GM18909 (cell line): ENCODE measurements around the gene WDFY2.

Source experiments
- ATAC-seq: cut with Tn5 transposase; IDR thresholded peaks from one replicate; pipeline ENCODE4 v1.9.1; 2021; ENCODE audit warnings: mild to moderate bottlenecking; ENCODE audit not compliant: unreplicated experiment, poor library complexity

Gene WDFY2

DNA sequence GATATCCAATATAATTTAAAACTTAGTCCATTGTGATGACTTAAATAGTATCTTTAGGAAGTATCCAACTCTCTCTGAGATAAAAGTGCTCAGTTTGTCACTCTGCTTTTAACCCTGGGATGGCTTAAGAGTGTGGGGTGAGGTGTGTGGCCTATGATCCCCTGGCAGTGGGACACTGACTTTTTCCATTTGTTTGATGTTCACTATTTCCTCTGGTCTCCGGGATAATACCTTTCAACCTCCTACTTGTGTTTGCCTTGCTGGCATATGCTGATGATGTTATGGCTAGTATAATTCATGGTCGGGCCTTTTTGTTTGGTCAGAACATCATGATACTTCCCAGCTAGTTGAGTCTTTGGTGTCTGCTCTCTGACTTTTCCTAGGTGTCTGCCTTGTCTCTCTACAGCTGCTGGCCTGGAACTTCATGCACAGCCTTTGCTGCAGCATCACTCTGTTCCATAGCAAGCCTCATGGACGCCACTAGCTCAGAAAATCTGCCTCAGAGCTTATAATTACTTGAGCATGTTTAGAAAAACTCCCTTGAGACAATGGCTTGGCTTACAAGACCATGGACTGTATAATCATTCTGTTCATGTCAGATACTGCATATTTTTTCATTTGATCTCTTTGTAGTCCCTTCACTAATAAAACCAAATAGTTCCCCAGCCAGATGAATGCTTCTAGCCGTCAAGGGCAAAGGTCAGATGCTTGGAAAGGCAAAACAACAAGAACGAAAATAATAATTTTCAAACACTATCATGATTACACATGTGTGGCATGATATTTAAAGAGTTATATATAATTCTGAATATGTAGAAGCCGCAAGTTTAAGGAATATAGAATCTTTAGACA lies 75.2 kb downstream of the WDFY2 start:
- no peak for ATAC-seq

DNA sequence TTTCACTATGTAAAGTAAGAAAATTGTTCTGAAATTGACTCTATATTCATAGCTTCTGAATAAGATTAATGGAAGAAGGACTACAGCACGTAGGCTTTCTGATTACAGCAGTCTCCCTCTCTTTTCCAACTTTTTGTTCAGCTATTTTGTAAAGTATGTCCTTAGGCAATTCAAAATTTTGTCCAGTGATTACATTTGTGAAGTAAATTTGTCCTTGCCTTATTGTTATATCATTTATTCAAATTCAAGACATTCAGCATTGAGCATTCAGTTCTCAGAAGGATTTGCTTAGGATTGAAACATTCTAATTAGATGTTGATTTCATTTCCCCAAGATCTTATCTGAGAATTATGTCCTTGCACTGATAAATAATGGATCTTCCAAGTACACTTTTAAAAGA lies 76.6 kb downstream of the WDFY2 start:
- no peak for ATAC-seq

DNA sequence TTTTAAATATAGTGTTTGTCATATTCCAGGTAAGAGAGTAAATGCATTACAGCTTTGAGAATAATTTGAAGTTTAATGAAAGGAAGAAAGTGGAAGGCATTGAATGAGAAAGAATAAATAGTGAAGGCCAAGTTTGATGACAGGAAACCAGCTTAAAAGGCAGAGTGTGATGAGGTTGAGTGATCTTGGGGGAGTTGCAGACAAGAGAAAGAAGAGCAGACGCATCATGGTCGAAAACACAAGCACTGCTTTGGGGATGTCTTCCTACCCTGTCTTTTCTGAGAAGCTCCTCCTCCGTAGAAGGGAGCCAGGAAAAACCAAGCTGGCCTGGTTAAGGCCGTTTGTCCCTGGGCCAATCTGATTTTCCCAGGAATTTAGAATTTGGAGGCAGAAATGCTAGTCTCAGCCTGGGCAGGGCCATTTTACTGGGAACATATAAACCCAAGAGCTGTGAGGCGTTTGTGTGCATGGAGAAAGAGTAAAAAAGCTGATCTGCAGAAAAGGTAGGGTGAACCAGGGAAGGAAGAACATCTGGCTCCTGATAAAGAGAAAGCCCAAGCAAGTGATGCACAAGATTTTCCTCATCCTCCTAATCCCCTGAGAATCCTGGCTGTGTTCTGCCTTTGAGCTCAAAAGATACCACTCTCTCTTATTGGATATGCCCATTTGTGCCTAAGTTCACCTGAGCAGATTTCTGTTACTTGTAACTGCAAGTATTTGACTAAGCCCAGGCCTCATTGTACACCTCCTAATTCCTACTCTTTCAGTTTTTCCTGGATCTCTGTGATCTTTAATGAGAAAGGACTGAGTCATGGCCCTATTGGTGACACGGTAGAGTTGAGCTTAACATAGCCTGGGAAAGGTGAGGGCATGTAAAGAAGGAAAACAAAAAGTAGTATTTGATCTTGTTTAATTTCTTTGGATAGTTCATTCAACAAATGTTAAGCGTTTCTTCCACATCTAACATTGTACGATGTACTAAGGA lies 80.0 kb downstream of the WDFY2 start:
- ATAC-seq: no peak

DNA sequence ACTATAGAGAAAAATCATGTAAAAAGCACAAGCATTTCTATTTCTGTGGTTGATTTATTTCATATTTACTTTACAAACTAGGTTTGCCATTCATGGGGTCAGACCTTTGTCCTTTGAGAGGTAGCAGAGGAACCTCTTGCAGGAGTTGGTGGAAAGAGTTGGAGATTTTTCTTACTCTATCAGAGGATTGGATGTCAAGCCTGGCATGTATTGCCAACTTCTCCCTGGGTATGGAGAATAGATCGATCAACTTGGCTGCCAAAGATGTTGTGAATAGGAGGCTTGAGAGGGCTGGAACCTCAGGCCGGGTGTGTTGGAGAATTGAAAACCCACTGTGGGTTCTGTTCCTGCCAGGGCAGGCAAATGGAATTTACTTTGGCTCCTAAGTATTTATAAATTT lies 81.2 kb downstream of the WDFY2 start:
- ATAC-seq: no peak

DNA sequence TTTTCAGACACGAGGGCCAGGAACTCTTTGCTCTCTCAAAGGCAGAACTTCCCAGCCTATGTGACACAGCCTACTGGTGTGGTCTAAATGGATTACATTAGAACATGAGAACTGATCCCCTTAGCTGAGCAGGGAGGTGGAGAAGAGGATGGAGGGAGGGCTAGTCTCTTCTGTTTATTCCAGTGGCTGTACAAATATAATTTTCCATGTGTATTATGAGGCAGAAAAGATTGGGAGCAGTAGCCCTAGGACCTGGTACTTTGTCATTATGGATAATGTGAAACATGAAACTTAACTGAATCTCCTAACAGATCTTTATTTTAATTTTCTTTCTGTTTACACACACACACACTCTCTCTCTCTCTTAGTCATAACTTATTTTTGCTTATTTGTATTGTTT lies 82.1 kb downstream of the WDFY2 start:
- no peak for ATAC-seq

DNA sequence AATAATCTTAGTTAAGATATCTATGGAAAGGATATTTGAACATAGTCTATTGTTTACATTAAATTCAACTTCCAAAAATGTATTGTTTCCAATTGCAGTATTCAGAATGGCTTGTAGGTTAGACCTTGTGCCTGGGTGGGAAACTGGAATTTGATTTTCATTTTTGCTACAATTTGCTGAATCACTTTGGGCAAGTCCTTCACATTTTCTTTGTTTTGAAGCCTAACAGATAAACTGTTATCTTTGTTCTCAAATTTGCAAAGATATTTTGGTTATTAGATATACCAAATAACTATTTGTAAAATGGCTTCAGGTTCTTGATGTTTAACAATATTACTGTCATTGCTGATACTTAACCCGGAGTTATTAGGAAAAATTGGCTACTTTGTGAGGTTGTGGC lies 82.6 kb downstream of the WDFY2 start:
- ATAC-seq: no peak

DNA sequence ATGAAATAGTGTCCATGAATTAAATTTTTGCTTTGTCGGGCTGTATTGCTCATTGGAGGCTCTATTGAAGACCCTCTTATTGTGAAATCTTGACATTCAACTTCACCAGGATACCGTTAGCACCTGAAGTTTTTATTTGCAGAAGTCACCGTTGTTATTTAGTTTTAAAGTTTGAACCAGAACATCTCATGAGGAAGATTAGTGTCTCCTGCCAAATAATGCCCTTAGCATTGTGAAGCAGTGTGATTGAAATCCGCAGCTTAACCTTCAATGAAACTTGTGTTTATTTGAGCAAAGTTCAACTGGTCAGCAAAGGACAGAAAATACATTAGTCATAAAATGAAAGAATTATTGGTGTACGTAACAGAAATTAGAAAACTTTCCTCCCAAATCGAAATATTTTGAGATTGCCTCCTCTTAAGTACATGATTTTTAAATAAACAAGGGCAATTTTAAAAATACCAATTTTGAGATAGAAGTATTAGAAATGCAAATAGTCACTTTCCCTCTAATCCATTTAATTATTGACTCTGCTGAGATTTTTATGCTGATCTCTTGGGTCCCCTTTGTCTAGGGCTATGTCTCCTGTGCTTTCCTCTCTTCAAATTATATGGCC lies 84.4 kb downstream of the WDFY2 start:
- ATAC-seq: no peak

DNA sequence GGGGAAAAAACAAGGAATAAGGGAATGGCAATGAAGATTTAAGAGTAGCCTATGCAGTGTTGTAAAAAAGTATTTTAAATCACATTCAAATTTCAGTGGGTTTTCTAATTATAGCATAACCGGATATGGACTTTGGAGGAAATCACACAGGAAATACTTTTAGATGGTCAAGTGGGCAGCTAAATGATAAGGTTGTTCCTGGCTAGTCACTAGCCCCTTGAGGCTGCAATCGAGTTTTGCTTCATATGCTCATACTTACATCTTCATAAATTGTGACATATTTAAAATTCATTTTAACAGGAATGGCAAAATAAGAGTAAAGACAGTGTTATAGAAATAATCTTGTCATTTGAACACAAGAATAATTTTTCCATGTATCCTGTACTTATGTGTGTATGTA lies 88.9 kb downstream of the WDFY2 start:
- ATAC-seq: no peak

DNA sequence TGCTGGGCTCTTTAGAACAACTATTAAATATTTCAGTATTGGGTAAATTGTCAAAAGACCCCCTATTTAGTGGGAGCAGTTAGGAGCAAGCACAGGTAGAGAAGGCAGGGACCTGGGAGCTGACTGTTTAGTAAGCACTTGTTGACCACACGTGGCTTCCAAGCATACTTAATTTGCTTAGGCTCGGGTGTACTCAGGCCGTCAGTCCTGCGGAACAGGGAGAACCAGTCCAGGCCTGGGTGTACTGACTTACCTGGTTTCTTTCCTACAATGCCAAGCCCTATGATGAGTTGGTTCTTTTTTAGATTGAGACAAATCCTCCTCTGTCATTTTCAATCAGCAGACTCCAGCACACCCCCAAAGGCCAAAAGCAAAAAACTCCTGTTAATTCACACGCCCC lies 90.0 kb downstream of the WDFY2 start:
- no peak for ATAC-seq

DNA sequence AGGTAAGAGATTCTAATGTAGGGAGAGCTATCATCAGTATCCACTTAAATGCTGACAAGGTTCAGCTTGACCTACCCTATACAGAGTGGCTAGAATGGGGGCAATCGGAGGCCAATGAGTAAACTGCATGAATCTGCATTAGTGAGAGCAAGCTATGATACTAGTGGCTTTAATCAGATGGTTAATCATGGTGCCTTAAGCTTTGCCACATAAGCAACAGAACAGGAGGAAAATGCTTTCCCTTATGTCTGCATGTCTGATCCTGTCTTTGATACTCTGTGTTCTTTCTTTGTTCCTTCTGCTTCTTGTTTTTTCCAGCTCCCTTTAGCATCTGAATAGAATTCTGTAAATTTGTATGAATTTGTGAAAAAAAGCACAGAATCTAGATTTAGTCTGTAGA lies 91.1 kb downstream of the WDFY2 start:
- no peak for ATAC-seq

DNA sequence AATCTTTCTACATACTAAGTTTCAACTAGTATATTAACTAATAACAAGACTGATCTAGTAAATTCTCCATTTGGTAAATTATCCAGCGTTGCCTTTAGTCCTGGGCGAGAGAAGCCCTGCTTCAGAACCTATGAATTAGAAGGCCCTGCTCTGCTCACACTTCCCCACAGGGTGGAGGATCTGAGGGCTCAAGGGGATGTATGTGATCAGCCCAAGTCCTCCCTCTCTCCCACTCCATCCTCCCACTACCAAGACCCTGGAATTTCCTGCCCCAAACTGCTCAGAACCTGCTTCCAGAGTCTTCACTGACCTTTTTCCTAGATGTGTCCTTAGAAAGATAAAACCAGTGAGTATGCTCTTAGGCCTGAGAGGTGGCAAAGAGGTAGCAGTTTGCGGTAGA lies 91.6 kb downstream of the WDFY2 start:
- ATAC-seq: no peak

DNA sequence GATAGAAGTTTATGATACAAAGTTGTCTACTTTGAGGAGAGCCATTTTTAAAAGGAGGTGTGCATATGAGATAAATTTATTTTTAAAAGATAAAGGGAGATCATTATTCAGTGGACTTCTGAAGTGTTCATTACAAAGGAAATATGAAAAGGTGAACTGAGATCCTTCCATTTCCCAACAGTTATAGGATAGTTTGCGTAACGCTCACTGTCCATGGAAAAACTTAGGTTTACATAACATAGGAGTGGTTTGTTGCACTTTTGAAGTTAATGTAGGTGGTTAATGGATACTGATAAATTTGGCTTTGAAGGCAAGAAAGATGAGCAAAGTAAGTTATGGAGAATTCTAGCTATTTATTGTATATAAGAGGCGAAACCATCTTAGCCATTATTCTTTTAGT lies 92.5 kb downstream of the WDFY2 start:
- ATAC-seq: no peak

DNA sequence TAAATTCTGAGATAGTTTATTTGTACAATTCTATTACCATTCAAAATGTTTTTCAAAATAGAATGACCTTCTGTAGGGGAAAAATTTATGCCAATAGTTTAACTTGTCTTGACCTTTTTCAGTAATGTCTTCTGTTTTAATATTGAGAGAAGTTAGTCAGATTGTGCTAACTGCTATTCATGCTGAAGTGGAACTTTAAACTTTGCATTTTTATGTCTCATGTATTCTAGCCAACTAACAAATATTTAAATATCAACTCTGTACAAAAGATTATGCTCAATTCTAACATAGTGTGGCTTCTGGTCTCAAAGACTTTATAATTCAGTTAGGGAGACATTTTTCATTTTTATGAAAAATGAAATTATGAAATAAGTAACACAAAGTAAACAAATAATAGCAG lies 94.2 kb downstream of the WDFY2 start:
- no peak for ATAC-seq

DNA sequence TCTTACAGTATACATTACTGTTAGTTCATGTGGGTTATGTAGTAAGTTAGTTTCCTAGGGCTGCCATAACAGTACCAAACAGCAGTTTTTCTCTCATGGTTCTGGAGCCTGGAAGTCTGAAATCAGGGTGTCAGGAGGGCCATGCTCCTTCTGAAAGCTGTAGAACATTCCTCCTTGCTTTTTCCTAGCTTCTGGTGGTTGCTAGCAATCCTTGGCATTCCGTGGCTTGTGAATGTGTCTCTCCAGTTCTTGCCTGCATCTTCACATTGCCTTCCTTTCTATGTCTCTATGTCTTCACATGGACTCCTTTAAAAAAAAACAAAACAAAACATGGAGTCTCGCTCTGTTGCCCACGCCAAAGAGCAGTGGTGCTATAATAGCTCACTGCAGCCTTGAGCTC lies 95.4 kb downstream of the WDFY2 start:
- ATAC-seq: no peak

DNA sequence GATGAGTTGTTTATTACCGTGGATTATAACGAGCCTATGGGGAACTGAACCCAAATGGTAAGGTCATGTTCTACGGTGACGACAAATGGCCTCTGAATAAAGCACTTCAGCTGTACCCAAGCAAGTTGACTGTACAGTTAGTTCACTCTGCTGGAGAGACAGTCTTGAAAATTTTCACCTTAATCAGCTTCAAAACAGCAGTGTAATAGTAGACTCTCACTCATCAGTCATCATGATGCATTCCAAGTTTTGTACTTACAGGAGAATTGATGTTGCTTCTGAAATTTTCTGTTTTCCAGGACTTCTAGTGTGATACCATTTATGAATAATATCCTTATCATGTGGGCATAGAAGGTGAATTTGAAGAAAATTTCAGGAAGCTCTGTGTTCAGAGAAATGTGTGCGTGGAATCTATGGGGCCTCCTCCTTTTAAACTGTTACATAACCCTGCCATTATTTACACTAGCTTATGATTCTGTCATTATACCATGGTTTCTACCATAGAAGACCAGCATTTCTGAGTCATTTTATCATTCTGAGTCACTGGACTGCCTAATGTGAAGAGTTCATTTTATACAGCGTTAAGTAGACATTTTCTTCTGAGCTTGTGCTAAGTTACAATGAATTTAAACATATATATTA lies 96.9 kb downstream of the WDFY2 start:
- ATAC-seq: no peak

DNA sequence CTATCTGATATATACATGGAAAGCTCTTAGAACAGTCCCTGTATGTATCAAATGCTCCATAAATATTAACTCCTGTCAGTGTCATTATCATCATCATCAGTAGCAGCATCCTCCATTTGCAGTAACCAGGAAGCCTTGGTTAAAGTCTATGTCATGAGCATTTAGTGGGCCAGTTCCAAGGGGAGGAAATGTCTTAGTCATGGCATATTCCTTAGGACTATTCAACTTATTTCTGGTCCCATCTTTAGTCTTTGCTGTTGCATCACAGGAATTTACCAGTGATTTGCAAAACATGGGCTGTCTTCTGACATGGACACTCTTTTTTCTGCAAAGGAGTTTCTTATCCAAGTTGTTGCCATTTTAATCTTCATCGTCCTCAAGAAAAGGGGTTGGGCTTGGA lies 98.4 kb downstream of the WDFY2 start:
- ATAC-seq: no peak

DNA sequence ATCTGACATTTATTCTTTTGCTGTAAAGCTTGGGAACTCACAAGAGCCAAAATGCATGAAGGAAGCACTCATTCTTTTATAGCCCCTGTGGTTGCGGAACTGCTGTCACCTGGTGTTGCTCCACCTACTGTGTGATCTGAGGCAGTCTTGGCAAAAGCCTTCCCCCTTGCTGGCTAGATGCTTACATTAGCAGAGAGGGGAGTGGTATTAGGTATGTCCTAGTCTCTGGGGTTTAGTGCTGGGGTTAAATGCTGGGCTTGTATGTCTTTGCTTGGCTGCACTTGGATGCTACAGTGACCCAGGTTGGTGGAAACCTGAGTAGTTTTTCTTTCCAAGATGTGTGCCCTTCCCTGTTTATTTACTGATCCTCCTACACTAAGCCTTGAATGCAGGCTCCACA lies 99.3 kb downstream of the WDFY2 start:
- ATAC-seq: no peak

DNA sequence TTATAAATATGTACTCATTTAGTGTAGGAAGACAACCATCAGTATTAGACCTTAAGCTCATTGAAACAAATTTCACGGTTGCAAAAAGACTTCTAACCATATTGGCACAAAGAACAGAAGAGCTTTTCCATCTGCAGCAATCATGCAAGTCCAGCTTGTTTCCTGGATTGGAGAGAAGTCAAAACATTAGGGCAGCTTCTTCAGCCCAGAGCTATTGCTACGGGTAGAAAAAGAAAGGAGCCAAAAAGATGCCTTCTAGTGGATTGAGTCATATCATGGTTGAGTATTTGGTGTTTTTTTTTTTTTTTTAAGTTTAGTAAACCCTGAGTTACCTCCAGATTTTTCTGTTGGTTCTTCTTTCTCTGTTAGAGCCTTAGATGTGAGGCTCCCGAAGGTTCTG lies 99.8 kb downstream of the WDFY2 start:
- ATAC-seq: no peak

DNA sequence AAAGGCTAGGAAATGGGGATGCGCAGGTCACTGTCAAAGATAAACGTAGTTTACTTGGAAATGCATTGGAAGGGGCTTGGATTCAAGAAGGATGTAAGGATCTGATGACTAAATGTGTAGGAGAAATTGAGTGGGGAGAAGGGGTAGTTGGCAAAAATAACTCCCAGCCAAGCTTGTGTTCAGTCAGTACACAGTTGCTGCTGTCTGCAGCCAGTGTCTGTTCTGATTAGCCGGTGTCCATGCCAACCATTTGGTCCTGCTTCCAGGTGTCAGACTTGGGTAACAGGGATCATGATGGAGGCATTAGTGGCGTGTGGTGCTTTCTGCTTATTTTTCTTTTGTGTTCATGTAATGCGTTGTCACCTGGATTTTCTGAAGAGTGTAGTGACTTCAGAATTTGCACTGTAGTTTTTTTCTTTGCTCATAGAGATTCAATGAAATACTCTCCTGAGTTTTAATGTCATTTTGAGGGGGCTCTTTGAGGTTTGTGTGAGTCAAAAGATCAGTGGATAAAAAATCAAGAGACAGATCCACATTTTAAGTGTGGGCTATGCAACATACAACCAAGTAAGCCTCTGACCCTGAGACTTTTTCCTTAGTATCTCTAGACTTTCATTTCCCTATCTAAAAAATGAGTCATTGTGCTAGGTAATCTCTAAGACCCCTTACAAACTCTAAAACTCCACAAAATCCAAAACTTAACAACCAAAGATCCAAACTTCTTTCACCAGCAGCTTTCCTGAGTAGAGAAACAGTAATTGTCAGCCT lies 103.9 kb downstream of the WDFY2 start:
- no peak for ATAC-seq
